ENCODE results near the gene PIR.

The PIR gene

DNA sequence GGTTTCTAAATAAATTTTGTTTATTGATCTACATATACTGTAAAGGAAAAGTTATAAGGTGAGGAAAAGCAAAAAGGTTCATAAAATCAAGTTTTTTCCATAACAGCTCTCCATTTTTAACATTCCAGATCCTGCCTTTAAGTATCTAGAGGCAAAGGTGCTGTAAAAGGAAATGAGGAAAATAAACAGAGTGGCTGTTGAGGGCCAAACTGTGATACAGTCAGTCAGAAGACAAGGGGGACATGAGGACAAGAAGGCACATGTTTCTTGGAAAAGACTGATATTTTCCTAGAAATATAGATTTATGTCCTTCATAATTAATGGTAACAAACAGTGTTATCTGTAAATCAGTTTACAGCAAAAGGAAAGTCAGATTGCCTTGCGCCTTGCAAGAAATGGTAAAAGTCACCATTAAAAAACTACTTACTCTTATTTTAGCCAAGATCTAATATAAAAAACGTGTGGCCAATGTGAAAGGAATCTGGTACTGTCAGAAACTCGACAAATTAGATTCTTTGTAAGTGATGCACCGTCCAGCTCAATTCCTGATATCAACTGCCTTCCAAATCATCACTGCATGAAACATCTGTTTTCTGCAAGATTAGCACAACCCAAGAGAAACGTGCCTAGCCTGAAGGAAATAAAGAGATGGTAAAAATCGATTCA, 75.0 kb downstream of the PIR start:
- DNase-seq (ENCODE audit: low read depth in 2 of 2) = no peak

DNA sequence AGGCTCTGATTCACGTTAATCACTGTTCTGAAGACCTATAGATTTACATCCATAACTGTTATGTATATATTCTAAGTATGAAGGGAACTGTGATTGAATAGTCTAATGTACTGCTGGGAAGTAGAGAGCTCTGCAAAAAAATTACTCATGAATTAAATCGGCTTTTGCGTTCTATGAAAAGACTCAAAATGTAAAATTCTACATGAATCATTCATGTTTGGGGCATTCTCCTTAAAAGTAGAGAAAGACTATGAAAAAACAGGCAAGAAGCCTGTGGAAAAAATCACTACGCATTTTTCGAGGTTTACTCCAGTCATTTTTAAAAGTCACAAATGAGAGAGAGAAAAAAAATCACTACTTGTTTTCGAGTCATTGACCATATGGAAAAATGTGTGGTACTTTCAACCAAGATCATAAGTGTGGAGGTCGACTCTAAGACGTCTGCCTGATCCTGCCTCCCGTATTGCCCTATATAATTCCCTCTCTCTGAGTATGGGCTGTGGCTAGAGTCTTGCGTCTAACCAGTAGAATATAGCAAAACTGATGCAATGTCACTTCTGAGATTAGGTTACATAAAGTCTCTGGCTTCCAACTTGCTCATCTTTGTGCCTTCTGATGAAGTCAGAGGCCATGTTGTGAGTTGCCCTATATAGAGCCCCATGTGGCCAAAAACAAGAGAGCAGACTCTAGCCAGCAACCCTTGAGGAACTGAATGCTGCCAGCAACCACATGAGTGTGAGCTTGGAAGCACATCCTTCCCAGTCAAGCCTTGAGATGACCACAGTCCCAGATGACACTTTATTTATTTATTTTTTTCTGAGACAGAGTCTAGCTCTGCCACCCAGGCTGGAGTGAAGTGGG, 76.8 kb downstream of the PIR start:
- DNase-seq (ENCODE audit: low read depth in 2 of 2) = peak in 1 of 2 donors; percentile 1

DNA sequence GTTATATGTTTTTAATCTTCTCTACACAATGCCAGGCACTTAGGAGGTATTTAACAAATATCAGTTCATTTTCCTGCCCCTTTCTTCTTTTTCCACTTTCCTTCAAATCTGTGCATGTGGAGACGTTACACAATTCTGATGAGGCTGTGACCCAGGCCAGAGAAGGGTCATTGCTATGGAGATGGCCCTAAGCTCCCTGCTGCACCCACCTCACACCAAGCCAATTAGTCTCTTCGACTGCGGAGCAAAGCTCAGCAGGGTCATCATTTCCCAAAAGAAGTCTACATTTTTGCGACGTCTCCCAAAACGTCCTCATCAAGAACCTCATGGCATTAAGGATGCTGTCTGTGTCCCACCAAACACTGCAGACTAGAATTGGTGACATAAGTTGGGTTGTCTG, 80.0 kb downstream of the PIR start:
- DNase-seq (ENCODE audit: low read depth in 2 of 2) = no peak

DNA sequence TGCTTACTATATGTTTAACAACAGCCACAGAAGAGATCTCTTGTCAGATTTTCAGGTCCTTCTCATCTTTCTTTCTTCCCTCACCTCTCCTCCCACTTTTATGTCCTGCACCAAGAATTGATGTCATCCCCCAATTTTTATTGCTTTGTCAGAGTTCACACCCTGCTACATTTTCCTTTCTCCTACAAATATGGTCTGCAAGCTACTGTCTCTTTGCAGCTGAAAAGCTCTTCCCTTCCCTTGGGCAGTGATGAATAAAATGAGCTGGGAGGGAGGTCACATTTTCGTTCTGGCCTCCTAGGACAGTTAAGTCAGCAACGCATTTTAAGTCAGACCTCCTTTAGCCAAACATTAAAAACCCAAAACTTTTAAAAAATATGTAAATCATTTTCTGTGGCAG, 82.2 kb downstream of the PIR start:
- DNase-seq (ENCODE audit: low read depth in 2 of 2) = no peak

DNA sequence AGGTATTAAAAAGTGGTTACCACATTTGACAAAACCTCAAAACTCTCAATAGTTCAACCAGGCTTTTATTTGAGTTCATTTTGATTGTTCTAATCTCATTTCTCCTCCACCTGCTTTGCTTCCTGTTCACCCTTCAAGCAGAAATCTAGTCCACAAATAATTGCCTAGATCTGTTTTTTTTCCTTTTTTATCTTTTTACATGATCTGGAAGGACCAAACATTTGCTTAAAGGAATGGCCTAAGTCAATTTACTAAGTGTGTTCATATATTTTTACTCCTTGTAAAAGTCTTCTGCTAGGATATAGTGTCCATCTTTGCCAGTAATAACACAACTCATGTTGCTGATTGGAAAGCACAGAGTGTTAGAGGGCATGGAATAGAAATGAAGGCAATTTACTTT, 82.7 kb downstream of the PIR start:
- DNase-seq (ENCODE audit: low read depth in 2 of 2) = no peak

DNA sequence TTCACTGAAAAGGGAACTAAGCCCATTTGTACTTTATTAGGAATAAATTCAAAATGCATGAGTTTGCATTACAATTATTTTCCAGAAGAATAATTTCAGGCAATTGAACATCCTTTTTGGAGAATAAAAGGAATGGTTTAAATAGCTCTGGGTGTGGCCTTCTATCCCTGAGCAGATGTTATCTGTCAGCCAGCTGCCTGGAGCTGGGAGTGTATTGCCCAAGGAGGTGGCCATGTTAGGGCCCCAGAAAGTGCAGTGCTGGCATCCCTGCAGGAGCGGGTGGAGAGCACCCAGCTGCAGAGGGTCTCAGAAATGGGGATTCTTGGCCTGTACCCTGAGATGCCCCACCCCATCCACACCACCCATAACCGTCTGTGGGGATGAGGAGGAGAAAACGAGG, 87.3 kb downstream of the PIR start:
- DNase-seq (ENCODE audit: low read depth in 2 of 2) = no peak

DNA sequence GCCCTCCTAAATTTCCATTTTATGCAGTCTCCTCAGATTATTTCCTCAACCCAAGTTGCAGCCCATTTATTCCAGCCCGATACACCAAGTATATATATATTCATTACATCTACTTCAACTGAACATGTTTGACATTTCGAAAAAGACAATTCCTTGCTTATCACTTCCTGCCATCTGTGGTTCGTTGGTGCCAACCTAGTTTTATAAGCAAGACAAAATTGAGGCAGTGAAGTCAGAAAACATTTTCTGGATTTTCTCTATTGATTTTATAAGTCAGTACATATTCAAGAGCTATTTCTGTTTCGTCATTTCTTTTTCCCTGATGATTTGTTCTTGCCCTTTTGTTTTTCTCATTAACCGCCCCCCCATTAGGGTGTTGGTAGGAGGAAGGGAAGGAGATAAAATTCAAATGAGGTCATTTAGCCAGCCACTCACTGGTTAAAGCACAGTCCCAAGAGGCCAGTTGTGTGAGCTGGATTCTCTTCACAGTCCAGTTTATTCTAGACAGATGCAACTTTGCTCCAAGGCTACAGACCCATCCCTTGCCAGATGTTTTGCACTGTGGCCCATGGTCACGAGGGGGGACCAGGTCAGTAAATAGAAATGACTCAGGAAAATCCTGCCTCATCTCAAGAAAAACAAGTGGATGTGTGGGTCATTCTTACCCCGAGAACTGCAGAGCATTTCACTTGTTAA, 88.6 kb downstream of the PIR start:
- DNase-seq (ENCODE audit: low read depth in 2 of 2) = no peak

DNA sequence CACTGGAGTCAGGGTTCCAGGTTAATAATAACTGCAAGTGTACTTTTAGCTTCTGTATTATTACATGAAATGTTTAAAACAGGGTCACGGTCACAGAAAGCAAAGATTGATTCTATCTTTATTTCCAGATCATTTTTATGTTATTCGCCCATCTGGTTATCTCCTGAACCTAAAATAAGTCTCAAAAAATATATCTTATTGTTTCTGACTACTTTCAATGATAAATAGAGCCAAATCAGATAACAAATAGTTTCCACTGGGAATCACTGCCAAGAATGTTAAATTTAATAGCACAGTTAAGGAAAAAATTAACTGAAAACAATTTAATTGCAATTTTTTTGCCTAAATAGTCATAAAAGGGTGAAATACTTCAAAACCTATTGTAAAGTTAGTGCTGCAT, 91.8 kb downstream of the PIR start:
- no peak for DNase-seq (ENCODE audit: low read depth in 2 of 2)

DNA sequence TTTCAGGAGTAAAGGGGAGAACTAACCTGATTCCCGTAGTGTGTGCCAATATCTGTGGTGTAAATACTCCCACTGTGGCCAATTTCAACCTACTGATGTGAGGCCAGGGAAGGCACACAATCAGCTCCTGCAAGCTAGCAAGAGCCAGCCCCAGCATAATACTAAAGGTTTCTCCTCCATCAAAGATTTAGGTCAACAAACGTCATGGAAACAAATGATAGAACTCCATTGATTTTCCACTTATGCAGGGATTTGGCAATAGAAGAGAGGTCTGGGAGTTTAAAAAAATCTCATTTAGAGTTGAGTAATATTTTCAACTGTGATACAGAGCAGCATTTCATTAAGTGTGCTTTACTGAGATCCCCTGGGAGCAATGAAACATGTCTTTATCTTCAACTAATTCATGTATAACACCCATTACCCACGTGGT, 93.2 kb downstream of the PIR start:
- no peak for DNase-seq (ENCODE audit: low read depth in 2 of 2)

DNA sequence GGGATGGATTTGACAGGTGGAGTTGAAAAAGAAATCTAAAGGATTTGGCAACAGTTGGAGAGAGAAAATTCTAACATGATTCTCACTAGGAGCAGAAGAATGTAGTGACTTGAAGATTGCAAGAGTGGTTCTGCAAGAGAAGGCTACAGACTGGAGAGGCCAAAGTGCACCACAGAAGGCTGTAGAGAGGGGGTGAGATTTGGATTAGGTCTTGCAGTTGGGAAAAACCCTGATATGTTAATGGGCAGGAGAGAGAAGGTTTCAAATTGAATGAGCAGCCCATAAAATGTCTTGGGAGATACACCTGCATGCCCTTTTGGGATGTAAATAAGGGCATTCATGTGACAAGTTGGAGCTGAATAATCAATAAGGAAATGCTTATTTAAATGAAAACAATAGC, 94.3 kb downstream of the PIR start:
- no peak for DNase-seq (ENCODE audit: low read depth in 2 of 2)

DNA sequence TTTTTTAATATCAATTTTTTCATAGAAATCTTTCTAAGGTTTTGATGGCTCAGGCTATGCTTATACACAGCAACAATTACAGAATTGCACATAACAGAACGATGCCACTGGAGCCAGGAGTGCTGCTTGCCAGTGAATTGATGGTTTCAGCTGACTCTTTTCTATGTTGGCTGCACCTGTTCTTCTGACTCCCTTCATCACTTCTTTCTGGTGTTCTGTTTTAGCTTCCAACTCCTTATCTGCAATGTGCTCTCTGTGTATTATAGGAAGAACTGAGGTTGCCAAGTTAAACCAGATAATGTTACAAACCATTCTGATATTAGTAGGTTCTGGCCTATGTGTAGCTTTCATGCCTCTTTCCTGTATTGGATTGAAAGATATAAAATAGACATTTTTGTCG, 97.3 kb downstream of the PIR start:
- DNase-seq (ENCODE audit: low read depth in 2 of 2) = no peak

DNA sequence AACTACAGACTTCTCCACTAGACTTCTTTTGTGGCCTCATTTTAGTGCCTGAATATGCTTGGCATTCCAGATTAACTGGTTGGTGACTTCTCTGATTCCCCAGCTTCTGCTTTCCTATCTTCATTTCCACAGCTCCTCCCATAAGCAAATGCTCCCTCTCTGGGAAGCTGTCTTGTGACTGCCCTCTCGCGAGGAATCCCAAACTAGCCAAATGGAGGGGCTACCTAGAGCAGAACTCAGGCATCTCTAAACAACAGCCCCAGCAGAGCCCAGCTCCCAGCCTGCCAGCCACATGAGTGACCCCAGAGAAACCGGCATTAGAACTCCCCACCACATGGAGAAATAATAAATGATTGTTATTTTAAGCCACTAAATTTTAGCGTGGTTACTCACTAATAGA, 101.3 kb downstream of the PIR start:
- no peak for DNase-seq (ENCODE audit: low read depth in 2 of 2)

DNA sequence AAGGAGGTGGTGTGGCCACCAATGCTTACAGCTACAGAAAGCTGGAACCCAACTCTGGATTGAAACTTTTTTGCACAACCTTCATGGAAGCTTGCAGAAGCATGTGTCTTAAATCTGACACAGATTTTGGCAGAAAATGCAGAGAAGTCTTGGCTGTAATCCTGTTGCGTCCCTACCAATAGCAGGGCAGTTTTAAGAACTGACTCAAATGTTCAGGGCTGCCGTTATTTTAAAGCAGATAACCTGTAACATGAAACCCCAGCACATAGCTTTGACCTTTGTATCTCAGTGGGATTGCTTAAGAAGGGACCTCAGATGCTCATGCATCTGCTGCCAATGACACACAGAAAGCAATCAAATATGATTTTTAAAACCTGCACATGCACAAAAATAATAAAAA, 108.8 kb downstream of the PIR start, which contains the start of gene VEGFD:
VEGFD (minus strand) TSS at position 110 of the 400 bp plus-strand sequence. CDS start 467 bp downstream, outside the sequence.
- no peak for DNase-seq (ENCODE audit: low read depth in 2 of 2)

DNA sequence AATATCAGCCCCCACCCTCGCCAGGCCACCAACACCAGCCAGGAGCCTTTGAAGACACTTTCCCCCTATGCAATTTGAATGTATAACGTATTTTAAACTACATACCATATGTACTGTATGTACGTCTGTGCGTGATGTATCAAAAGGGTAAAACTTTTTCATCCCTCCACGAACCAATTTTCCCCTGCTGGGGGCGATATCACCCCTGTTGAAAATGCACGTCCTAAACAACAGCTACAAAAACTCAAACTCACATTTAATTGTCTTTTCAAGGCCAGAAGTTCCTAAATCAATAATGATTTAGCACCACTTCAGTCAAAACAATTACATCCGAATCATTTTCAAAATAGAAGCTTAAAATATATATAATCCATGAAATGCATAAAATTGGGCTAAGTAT, 110.3 kb downstream of the PIR start:
- DNase-seq (ENCODE audit: low read depth in 2 of 2) = no peak

DNA sequence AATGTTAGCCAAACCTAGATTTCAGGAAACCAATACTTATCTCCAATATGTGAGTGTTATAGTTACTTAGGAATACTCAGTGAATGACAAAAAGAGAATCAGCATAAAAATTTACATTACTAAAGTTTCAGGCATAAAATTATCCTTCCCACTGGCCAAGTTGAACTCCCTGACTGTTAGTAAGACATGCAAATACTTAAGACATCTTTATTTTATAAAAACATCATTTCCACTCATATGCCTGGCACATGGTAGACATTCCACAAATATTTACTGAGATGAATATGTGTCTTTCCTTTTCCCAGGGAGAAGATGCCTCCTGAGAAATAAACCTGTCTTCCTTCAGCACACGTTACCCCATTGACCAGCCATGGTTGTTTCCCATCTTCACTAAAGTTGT, 116.2 kb downstream of the PIR start:
- no peak for DNase-seq (ENCODE audit: low read depth in 2 of 2)

DNA sequence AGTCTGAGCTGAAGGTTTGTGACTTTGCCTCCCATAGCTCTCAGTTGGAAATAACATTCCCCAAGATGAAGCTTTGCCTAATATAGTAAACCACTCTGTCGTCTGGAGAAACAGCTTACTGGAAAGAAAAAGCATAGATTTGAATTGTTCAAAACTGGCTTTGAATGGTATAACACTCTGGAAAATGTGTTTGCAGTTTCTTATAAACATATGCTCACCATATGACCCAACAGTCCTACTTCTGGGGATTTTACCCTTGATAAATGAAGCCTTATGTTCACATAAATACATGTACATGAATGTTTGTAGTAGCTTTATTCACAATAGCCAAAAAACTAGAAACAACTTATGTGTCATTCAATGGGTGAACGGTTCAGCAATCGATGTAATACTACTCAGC, 119.2 kb downstream of the PIR start:
- DNase-seq (ENCODE audit: low read depth in 2 of 2) = no peak

DNA sequence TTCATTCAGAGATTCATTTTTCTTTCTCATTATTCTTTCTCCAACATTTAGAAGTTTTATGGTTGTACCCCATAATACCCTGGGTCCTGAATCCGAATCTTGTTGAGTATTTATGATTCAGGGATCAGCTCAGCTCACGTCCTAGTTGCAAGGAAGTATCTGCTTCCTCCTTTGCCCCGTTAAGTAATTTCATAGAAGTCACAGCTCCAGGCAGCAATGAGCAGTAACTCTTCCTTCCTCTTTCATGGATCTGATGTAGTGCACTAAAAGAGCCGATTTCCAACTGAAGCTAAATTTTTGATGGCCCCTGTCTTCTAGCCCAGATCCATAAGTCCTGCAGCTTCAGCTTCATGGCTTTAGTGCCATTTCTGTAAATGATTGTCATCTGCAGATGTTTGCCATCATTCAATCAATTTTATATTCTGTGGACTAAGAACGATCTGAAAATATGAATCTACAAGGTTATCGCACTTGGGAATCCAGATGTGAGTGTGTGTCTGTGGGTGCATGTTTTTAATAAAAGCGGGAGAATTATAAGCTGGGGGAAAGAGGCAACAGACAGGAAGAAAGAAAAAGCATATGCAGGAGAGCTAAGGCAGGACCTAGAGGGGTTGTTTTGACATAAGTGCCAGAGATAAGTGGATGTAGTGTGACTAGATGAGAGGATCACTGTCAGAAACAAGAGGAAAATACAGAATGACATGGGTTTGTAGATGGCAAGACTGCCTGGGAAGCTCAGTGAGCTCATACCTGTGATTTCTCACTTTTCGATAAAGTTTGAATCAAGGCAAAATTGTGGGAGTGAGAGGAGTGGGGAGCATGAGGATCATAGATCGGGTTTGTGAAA, 126.4 kb downstream of the PIR start:
- DNase-seq (ENCODE audit: low read depth in 2 of 2) = no peak

DNA sequence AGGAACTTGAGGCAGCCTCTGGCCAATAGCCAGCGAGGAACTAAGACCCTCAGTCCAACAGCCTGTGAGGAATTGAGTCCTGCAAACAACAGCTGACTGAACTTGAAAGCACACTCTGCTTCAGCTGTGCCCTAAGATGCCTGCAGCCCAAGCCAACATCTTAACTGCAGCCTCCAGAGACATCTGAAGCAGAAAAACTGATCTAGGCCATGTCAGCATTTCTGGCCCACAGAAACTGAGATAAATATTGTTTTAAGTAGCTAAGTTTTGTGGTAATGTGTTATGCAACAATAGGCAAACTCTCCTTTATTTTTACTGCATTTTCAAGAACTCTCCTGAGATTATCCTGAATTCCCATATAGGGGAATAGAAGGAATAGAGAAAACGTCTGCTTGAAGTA, 133.4 kb downstream of the PIR start:
- DNase-seq (ENCODE audit: low read depth in 2 of 2) = no peak

DNA sequence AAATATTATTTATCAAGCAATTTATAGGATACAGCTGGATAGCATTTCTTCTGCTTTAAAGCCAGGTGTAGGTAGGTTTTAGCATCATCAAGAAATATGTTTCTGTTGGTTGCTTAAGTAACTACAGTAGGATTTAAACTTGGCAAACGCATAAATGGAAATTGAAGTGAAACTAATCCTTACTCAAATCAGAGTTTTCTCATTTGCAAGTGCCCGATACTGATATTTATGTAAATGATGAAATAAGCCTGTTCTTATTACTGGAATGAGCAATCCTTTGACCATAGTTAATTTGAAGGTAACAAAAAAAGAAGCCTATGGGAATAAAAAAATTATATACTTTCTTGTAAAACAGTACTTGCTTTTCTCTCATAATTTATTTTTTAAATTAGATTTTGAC, 134.6 kb downstream of the PIR start:
- no peak for DNase-seq (ENCODE audit: low read depth in 2 of 2)

DNA sequence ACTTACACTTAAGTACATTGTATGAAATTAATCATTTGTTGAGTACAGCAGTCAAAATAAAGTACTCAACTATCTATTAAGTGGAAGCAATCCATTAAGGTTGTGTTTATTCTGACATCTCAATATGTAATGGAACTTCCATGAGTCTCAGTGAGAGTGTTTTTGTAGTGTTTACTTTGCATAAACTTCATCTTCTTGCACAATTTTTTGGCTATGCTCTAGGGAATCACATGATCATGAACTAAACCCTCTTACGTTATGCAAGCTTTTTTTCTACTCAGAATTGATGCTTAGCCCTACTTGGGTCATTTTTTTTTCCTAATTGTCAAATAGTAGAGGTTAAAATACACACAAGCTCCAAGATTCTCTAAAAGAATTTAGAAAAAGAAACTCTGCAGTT, 136.7 kb downstream of the PIR start:
- DNase-seq (ENCODE audit: low read depth in 2 of 2) = no peak

DNA sequence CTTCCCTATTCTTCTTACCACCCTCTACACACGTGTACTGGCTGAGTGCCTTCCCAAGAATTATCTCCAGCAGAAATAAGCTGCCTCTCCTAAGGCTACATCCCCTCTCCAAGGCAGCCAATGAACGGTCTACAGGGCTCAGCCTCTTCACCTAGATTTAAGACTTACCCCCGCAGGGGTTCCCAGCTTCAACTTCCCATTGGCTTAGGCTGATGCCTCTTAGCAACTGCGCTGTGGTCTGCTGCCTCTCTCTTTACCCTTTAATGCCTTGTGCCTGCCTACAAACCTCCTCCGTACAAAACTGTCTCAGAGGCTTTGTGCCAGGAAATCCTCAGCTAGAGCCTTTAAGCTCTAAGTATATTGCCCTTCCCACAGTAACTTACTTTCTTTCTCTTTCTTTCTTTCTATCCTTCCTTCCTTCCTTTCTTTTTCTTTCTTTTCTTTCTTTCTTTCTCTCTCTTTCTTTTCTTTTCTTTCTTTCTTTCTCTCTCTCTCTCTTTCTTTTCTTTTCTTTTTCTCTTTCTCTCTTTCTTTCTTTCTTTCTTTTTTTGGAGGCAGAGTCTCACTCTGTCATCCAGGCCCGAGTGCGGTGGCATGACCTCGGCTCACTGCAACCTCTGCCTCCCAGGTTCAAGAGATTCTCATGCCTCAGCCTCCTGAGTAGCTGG, 142.7 kb downstream of the PIR start:
- no peak for DNase-seq (ENCODE audit: low read depth in 2 of 2)
